WI38 (cell line): Measurements from ENCODE around the gene EIF4ENIF1.
"Not testable (repeated sequence)": the region's sequence is repeated elsewhere in the genome, so short reads cannot be mapped to it uniquely, and the experiment has no call there.

Experiments
- H3K4me3 ChIP-seq: 2 replicates; pipeline ENCODE4 v1.5.1; 2011; ENCODE audit warnings: low read depth, mild to moderate bottlenecking, control low read depth, low read length
- TF ChIP-seq, protein P1 (sequence below): IDR thresholded peaks from 2 replicates; pipeline ENCODE4 v1.5.1; 2012; ENCODE audit warnings: low read depth, mild to moderate bottlenecking, control low read depth, low read length

EIF4ENIF1 gene

DNA sequence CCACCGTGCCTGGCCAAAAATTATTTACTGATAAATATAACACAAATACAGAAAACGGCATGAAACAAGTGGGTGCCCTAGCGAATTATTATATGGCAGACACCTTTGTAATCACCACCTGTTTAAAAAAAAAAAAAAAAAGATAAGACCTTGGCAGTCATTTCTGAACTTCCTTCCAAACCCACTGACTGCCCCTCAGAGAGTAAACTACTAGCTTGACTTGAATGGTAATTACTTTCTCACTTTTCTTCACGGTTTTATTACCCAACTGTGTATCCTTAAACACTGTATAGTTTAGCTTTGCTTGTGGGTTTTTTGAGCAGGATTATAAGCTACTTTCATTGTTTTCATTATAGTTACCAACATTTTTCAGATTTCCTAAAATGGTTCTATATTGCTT is 30.4 kb upstream of the EIF4ENIF1 start:
- TF ChIP-seq, protein P1, sequence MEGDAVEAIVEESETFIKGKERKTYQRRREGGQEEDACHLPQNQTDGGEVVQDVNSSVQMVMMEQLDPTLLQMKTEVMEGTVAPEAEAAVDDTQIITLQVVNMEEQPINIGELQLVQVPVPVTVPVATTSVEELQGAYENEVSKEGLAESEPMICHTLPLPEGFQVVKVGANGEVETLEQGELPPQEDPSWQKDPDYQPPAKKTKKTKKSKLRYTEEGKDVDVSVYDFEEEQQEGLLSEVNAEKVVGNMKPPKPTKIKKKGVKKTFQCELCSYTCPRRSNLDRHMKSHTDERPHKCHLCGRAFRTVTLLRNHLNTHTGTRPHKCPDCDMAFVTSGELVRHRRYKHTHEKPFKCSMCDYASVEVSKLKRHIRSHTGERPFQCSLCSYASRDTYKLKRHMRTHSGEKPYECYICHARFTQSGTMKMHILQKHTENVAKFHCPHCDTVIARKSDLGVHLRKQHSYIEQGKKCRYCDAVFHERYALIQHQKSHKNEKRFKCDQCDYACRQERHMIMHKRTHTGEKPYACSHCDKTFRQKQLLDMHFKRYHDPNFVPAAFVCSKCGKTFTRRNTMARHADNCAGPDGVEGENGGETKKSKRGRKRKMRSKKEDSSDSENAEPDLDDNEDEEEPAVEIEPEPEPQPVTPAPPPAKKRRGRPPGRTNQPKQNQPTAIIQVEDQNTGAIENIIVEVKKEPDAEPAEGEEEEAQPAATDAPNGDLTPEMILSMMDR = no peak
- no peak overlapping the region for H3K4me3 ChIP-seq

DNA sequence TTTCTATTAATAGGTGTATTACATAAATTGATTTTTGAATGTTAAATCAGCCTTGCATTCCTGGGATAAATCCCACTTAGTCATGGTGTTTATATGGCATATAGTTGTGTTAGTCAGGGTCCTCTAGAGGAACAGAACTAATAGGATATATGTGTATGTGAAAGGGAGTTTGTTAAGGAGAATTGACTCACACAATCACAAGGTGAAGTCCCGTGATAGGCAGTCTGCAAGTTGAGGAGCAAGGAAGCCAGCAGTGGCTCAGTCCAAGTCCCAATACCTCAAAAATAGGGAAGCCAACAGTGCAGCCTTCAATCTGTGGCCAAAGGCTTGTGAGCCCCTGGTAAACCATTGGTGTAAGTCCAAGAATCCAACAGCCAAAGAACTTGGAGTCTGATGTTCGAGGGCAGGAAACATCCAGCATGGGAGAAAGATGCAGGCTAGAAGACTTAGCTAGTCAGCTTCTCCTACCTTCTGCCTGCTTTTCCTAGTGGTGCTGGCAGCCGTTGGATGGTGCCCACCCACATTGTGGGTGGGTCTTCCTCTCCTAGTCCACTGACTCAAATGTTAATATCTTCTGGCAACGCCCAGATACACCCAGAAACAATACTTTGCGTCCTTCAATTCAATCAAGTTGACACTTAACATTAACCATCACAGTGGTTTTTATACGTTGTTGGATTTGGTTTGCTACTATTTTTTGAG is 19.6 kb upstream of the EIF4ENIF1 start:
- TF ChIP-seq, protein P1 = no peak
- H3K4me3 ChIP-seq = no peak overlapping the region

DNA sequence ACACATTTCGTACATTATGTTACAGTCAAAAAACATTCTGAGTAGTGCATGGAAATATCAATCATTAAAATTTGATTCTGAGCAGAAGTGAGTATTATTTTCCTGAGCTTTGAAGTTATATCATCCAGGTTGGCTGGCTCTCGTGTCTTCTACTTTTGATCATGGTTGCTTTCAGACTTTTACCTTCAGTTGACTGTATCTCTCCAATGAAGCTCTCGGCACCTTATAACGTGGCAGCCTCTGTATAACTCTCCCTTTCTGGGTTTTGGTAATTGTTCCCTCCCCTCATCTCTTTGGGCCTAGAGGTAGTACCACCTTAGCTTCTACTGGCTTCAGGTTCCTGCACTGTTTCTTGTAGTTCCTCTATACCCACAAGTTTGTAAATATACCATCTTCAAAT is 18.9 kb upstream of the EIF4ENIF1 start:
- H3K4me3 ChIP-seq = no peak overlapping the region
- TF ChIP-seq, protein P1 = no peak

DNA sequence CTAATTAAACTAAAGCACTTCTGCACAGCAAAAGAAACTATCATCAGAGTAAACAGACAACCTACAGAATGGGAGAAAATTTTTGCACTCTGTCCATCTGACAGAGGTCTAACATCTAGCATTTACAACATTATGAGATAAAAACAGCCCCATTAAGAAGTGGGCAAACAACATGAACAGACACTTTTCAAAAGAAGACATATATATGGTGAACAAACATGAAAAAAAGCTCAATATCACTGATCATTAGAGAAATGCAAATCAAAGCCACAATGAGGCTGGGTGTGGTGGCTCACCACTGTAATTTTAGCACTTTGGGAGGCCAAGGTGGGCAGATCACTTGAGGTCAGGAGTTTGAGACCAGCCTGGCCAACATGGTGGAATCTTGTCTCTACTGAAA is 17.9 kb upstream of the EIF4ENIF1 start:
- H3K4me3 ChIP-seq = not testable (repeated sequence)

DNA sequence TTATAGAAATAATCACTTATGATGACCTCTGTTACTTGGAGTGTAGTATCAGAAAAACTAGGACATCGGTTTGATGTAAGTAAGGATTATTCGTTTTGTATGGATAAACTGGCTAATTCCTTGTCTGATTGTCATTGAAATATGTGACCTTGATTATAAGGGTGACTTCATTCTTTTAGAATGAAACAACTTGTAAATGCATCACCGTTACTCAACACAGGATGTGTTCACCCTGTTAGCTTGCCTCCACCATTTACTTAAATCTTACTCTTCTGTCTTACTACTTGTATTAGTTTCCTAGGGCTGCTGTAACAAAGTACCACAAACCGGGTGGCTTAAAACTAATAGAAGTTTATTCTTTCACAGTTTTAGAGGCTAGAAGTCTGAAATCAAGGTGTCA is 14.6 kb upstream of the EIF4ENIF1 start:
- H3K4me3 ChIP-seq = no peak overlapping the region
- TF ChIP-seq, protein P1 = no peak

DNA sequence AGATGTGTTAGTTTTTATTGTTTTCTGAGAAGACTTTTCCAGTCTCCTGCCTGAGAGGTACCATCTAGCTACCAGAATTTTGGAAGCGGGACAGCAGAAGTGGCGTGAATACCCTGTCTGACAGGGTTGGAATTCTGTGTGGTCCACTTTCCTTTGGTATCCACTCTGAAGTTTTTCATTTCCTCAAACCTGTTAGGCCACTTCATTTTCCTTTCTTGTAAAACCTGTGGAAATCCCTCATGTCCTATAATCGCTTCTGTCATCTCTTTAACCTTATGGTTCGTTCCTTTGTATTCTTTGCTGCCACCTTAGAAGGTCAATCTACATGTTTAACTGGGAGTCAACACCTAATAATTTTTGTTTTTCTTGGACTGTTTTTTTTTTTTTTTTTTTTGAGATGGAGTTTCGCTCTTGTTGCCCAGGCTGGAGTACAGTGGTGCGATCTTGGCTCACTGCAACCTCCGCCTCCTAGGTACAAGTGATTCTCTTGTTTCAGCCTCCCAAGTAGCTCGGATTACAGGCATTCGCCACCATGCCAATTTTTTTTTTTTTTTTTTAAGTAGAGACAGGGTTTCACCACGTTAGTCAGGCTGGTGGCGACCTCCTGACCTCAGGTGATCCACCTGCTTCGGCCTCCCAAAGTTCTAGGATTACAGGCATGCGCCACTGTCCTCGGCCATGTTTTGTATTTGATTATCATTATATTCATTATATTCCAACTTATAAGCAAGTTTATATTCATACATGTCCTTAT is 13.7 kb upstream of the EIF4ENIF1 start:
- TF ChIP-seq, protein P1 = no peak

DNA sequence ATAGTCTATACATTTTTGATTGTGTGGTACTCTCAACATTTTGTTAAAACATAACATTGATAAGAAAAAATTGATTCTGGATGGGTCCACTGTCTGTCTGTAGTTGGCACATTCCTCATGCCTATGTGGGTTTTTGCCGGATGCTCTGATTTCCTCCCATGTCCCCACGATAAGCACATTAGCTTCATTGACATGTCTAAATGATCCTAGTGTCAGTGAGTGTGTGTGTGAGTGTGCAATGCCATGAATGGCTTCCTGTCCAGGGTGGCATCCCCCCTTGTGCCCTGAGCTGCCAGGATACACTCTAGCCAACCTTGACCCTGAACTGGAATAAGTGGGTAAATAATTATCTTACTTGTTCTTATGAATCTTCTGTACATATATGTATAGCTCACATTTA is 12.1 kb upstream of the EIF4ENIF1 start:
- TF ChIP-seq, protein P1 = no peak
- H3K4me3 ChIP-seq = no peak overlapping the region

More for the DNA sequence above, 13.7 kb upstream of the EIF4ENIF1 start:
- no peak overlapping the region for H3K4me3 ChIP-seq
